OCI-LY3 (cell line): Measurements from ENCODE around the gene TMPRSS3.

ENCODE experiments used
- H2AFZ ChIP-seq: fragments of 200-600, 300-600 bp; shearing (Covaris generic); 2 replicates; pipeline ENCODE4 v1.6.0; 2014; ENCODE audit warnings: antibody characterized with exemption, low read depth, low read length
- H3K27ac ChIP-seq: fragments of 200-600, 300-600 bp; sonication (generic); 2 replicates; pipeline ENCODE4 v1.5.1; 2014; ENCODE audit warnings: mild to moderate bottlenecking, low read length, moderate library complexity, mixed read lengths
- H3K27me3 ChIP-seq: fragments of 200-600, 300-600 bp; sonication (generic); 2 replicates; pipeline ENCODE4 v1.6.1; 2014; ENCODE audit warnings: low read depth, low read length, mixed read lengths
- H3K36me3 ChIP-seq: fragments of 200-600, 300-600 bp; sonication (generic); replicated peaks from 2 replicates; pipeline ENCODE3; 2014; ENCODE audit warnings: low read depth, low read length, mixed read lengths
- H3K4me1 ChIP-seq: fragments of 300-600, 200-600 bp; sonication (generic); 2 replicates; pipeline ENCODE4 v1.6.1; 2014; ENCODE audit warnings: low read length, mixed read lengths
- H3K4me2 ChIP-seq: fragments of 200-600, 300-600 bp; sonication (generic); 2 replicates; pipeline ENCODE4 v1.6.1; 2014; ENCODE audit warnings: low read length, mixed read lengths
- H3K4me3 ChIP-seq: fragments of 300-600, 200-600 bp; sonication (generic); 2 replicates; pipeline ENCODE4 v1.5.1; 2014; ENCODE audit warnings: antibody characterized with exemption, mild to moderate bottlenecking, low read length, moderate library complexity
- H3K79me2 ChIP-seq: fragments of 300-600, 200-600 bp; shearing (Covaris generic); 2 replicates; pipeline ENCODE4 v1.6.1; 2014; ENCODE audit warnings: mild to moderate bottlenecking, low read length, mixed read lengths
- H3K9ac ChIP-seq: fragments of 300-600, 200-600 bp; shearing (Covaris generic); 2 replicates; pipeline ENCODE4 v1.6.0; 2014; ENCODE audit warnings: mild to moderate bottlenecking, low read length, moderate library complexity
- H3K9me3 ChIP-seq: fragments of 200-600, 300-600 bp; shearing (Covaris generic); 2 replicates; pipeline ENCODE4 v1.6.1; 2014; ENCODE audit warnings: low read length, mixed read lengths; ENCODE audit not compliant: insufficient read depth
- H4K20me1 ChIP-seq: fragments of 200-600, 300-600 bp; sonication (generic); 2 replicates; pipeline ENCODE4 v1.6.1; 2016; ENCODE audit warnings: low read length, mixed read lengths; ENCODE audit not compliant: insufficient read depth
- EZH2phosphoT487 ChIP-seq: fragments of 200-600 bp; shearing (Covaris generic); IDR thresholded peaks from 2 replicates; pipeline ENCODE4 v1.6.1; 2018; ENCODE audit warnings: antibody characterized with exemption, mixed run types, low read depth
- TF ChIP-seq, protein P1 (sequence below): fragments of 200-600, 300-600 bp; sonication (generic); IDR thresholded peaks from 2 replicates; pipeline ENCODE4 v1.5.1; 2014; ENCODE audit warnings: antibody characterized with exemption, low read length, low read depth

TMPRSS3 gene

DNA sequence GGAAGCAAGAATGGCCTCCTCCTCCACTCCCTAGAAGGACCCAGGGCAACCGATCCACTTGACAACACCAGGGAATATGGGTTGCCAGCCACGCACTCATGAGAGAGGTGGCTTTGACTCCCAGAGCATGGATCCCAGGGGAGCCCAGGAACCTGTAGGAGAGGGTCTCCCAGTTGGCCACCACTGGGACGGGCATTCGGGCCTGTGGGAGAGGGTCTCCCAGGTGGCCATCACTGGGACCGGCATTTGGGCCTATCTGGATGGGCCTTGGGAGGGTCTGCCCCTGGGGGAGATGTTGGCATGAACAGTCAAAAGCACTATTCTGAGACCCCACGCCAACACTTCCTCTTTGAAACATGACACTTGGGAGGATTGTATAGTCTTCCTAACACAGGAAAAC, 30.1 kb downstream of the TMPRSS3 start:
- H3K27me3 ChIP-seq = peaks cover 11% of the 10 kb centered on the region; the same call in 1 of the 2 replicates
- H2AFZ ChIP-seq = no peak overlapping the region
- no peaks in the 10 kb centered on the region for H3K79me2 ChIP-seq
- H3K27ac ChIP-seq = no peak overlapping the region
- H3K9me3 ChIP-seq = no peaks in the 10 kb centered on the region
- H3K4me1 ChIP-seq = no peaks in the 10 kb centered on the region
- no peaks in the 10 kb centered on the region for H3K36me3 ChIP-seq
- no peak overlapping the region for H3K9ac ChIP-seq
- TF ChIP-seq, protein P1, sequence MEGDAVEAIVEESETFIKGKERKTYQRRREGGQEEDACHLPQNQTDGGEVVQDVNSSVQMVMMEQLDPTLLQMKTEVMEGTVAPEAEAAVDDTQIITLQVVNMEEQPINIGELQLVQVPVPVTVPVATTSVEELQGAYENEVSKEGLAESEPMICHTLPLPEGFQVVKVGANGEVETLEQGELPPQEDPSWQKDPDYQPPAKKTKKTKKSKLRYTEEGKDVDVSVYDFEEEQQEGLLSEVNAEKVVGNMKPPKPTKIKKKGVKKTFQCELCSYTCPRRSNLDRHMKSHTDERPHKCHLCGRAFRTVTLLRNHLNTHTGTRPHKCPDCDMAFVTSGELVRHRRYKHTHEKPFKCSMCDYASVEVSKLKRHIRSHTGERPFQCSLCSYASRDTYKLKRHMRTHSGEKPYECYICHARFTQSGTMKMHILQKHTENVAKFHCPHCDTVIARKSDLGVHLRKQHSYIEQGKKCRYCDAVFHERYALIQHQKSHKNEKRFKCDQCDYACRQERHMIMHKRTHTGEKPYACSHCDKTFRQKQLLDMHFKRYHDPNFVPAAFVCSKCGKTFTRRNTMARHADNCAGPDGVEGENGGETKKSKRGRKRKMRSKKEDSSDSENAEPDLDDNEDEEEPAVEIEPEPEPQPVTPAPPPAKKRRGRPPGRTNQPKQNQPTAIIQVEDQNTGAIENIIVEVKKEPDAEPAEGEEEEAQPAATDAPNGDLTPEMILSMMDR = no peak
- no peak for TF ChIP-seq EZH2phosphoT487
- H3K4me2 ChIP-seq = no peak overlapping the region
- no peaks in the 10 kb centered on the region for H4K20me1 ChIP-seq
- H3K4me3 ChIP-seq = no peak overlapping the region

DNA sequence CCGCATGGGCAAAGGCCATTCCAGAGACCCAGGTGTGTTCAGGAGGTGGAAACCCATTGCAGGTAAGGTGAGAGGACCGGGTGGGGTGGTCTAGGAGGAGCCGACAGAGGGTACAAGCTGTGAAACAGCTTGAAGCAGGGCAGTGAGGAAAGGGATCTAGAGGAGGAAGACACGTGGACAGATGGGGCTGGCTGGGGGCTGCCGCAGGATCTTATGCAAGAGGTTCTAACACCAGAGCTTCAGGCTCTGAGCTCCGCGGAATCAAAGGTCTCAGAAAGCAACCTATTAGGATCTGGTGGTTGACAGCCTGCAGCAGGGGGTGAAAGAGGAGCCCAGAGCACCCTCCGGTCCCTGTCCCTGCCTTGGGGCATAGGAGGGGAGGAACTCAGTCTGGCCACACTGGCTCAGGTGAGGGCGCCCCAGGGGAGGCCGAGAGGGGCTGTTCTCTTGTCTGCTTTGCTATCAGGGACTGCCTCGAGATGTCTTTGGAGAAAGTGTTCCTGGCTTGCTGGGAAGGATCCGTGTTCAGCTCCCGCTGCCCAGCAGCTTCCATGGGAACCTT, 31.5 kb downstream of the TMPRSS3 start:
- Histone ChIP-seq H3K36me3 (no peaks in the 10 kb centered on the region), H3K9me3 (no peaks in the 10 kb centered on the region), H2AFZ (no peak overlapping the region), H4K20me1 (no peaks in the 10 kb centered on the region), H3K4me1 (no peaks in the 10 kb centered on the region), H3K4me3 (no peak overlapping the region), H3K27ac (no peak overlapping the region), H3K79me2 (no peaks in the 10 kb centered on the region), H3K4me2 (no peak overlapping the region), H3K27me3 (peaks cover 11% of the 10 kb centered on the region; the same call in 1 of the 2 replicates), H3K9ac (no peak overlapping the region)
- TF ChIP-seq, protein P1 = no peak
- no peak for TF ChIP-seq EZH2phosphoT487

- H4K20me1 ChIP-seq = no peaks in the 10 kb centered on the region
- H2AFZ ChIP-seq = no peak overlapping the region
- peaks cover 11% of the 10 kb centered on the region; the same call in 1 of the 2 replicates for H3K27me3 ChIP-seq
- TF ChIP-seq, protein P1 = no peak
- TF ChIP-seq EZH2phosphoT487 = no peak
- no peak overlapping the region for H3K4me2 ChIP-seq
- H3K36me3 ChIP-seq = no peaks in the 10 kb centered on the region
- H3K27ac ChIP-seq = no peak overlapping the region
- no peak overlapping the region for H3K9ac ChIP-seq
- H3K9me3 ChIP-seq = no peaks in the 10 kb centered on the region
- no peak overlapping the region for H3K4me3 ChIP-seq
- H3K4me1 ChIP-seq = no peaks in the 10 kb centered on the region
- no peaks in the 10 kb centered on the region for H3K79me2 ChIP-seq
Observed at GRCh38 chr21:42363312-42363711, 32.5 kb downstream of the TMPRSS3 start.

GRCh38 chr21:42362700-42363099, 33.2 kb downstream of the TMPRSS3 start:
- H3K9me3 ChIP-seq = no peaks in the 10 kb centered on the region
- no peak for TF ChIP-seq EZH2phosphoT487
- TF ChIP-seq, protein P1 = no peak
- no peaks in the 10 kb centered on the region for H4K20me1 ChIP-seq
- no peak overlapping the region for H2AFZ ChIP-seq
- H3K79me2 ChIP-seq = no peaks in the 10 kb centered on the region
- no peak overlapping the region for H3K27ac ChIP-seq
- H3K4me1 ChIP-seq = no peaks in the 10 kb centered on the region
- no peak overlapping the region for H3K4me2 ChIP-seq
- H3K4me3 ChIP-seq = no peak overlapping the region
- H3K36me3 ChIP-seq = no peaks in the 10 kb centered on the region
- H3K27me3 ChIP-seq = peaks cover 11% of the 10 kb centered on the region; the same call in 1 of the 2 replicates
- H3K9ac ChIP-seq = no peak overlapping the region
